ENCODE results near the gene TGM5.

DNA sequence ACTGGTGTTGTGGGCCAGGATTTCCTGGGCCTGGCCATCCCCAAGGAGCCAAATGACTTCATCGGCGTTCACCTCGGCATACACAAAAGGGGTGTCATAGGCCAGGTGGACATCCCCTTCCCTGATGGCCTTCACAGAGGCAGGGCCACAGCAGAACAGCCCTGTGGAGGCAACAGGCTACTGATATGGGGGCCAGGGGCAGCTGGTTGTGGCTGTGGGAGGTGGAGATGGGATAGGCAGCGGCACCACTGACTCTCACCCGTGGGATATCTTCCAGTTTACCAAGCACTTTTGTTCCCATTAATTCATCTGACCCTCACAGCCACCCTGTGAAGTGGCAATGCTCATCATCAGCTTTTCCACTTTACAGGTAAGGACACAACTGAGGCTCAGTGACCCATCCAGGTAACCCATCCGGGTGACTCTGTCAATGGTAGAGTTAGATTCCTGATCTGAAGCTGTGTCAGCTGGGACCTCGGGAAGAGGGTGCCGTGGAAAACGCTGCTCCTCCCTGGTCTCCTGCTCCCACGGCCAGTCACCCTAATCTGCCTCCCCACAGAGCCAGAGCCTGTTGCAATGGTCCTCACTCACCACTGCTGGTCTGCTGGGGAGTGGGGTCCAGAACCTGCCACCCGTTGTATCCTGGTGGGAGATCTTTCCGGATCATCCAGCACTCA, 15.3 kb upstream of the TGM5 start:
- no peak for TF ChIP-seq EZH2phosphoT487 (conservative IDR thresholded peaks at IDR 0.05; ENCODE audit: low read length)
- TF ChIP-seq CTCF (IDR thresholded peaks at IDR 0.05; ENCODE audit: insufficient read depth, low read length, poor library complexity, severe bottlenecking): no peak

Measured in SU-DHL-6 (cell line).